MCF 10A (cell line): Measurements from ENCODE around the gene PTPRO. TPM values are rescaled to one million over a fixed set of nuclear protein-coding genes. Genes with fewer than 3 reads are reported as not detected.
A peak's percentile ranks its signal among the peaks of the same experiment; 100 is the strongest.

Experiments
- BruUV-seq: library from RNA; stranded (reverse); fragments of 400-500 nt; replicated peaks from 2 replicates; lab custom pipeline; 2021; lab: Mats Ljungman, UMichigan
- CTCF ChIA-PET: fragments of 300-600 bp; sonication (Branson Sonifier 250); formaldehyde crosslinking; extraction: SDS; loops from one replicate; lab custom pipeline; 2021; ENCODE audit warnings: antibody characterized with exemption, inconsistent platforms; lab: Yijun Ruan, JAX
- POLR2A ChIA-PET: fragments of 300-600, 350-650 bp; sonication (Branson Sonifier 250); formaldehyde crosslinking; extraction: SDS; loops from one replicate; lab custom pipeline; 2020; ENCODE audit warnings: antibody characterized with exemption, inconsistent platforms; lab: Yijun Ruan, JAX
- DNase-seq: peaks from one replicate; pipeline ENCODE4 v3.0.0-alpha.2; 2018; ENCODE audit not compliant: unreplicated experiment
- H3K27ac Mint-ChIP-seq: one replicate; pipeline ENCODE4 v1.8.0; 2022; ENCODE audit warnings: mild to moderate bottlenecking, low read depth, mixed read lengths; ENCODE audit not compliant: unreplicated experiment
- H3K27me3 Mint-ChIP-seq: one replicate; pipeline ENCODE4 v1.8.0; 2022; ENCODE audit warnings: mixed read lengths; ENCODE audit not compliant: insufficient read depth, unreplicated experiment
- H3K36me3 Mint-ChIP-seq: one replicate; pipeline ENCODE4 v1.8.0; 2022; ENCODE audit warnings: mild to moderate bottlenecking, moderate library complexity, mixed read lengths; ENCODE audit not compliant: insufficient read depth, unreplicated experiment
- H3K4me1 Mint-ChIP-seq: one replicate; pipeline ENCODE4 v1.8.0; 2022; ENCODE audit warnings: mixed read lengths; ENCODE audit not compliant: insufficient read depth, unreplicated experiment
- H3K4me3 Mint-ChIP-seq: one replicate; pipeline ENCODE4 v1.8.0; 2022; ENCODE audit warnings: mild to moderate bottlenecking, moderate library complexity, mixed read lengths; ENCODE audit not compliant: unreplicated experiment
- H3K9me3 Mint-ChIP-seq: one replicate; pipeline ENCODE4 v1.8.0; 2022; ENCODE audit warnings: mixed read lengths; ENCODE audit not compliant: unreplicated experiment
- CTCF ChIP-seq: fragments of 200-600 bp; IDR thresholded peaks from one replicate; pipeline ENCODE4 v1.8.0; 2022; ENCODE audit warnings: antibody characterized with exemption, mild to moderate bottlenecking; ENCODE audit not compliant: unreplicated experiment
- intact Hi-C: fragments of 100-400 bp; cut with micrococcal nuclease; formaldehyde crosslinking; loops from 2 replicates; pipeline ENCODE4 v1.14.1; 2022
- total RNA-seq: library from RNA; stranded (reverse); gene quantifications from 2 replicates; pipeline ENCODE4 v1.2.3, GENCODE V29; 2022

The PTPRO gene
- total RNA-seq, 1 experiment from 2014 or later: 2.2 TPM

GRCh38 chr12:15599266-15600037, 277.1 kb downstream of the PTPRO start:
- H3K27ac Mint-ChIP-seq: peak overlapping the region; percentile 11
- H3K27me3 Mint-ChIP-seq: no peaks in the 10 kb centered on the region
- POLR2A ChIA-PET: interaction anchor here (0.6 to 1.4 kb wide), 12 partner anchors 10 to 274 kb away, joined by 3 to 10 read pairs (median 4); partner anchors contain the start of gene EPS8
- no TSS peak for BruUV-seq
- intact Hi-C loops: loop anchor here (2.0 to 10.0 kb wide), 2 partner anchors 29 to 105 kb away; no protein-coding TSS in a partner anchor
- peaks cover 28% of the 10 kb centered on the region for H3K4me1 Mint-ChIP-seq
- H3K4me3 Mint-ChIP-seq: no peak overlapping the region
- CTCF ChIA-PET: interaction anchor here (0.5 to 1.3 kb wide), 4 partner anchors 10 to 256 kb away, joined by 3 to 9 read pairs (median 3); partner anchors contain the start of gene EPS8
- TF ChIP-seq CTCF: no peak
- H3K9me3 Mint-ChIP-seq: no peaks in the 10 kb centered on the region
- H3K36me3 Mint-ChIP-seq: no peaks in the 10 kb centered on the region
- peak; percentile 96 for DNase-seq

- peaks cover 28% of the 10 kb centered on the region for H3K4me1 Mint-ChIP-seq
Observed at GRCh38 chr12:15600223-15600935, 278.1 kb downstream of the PTPRO start.

GRCh38 chr12:15601210-15601800, 279.0 kb downstream of the PTPRO start:
- no peak overlapping the region for H3K4me3 Mint-ChIP-seq
- BruUV-seq: no TSS peak
- peaks cover 28% of the 10 kb centered on the region for H3K4me1 Mint-ChIP-seq
- POLR2A ChIA-PET: interaction anchor here (1.0 kb wide), 2 partner anchors 8 to 61 kb away, joined by 3 to 4 read pairs; no protein-coding TSS in a partner anchor
- no peaks in the 10 kb centered on the region for H3K36me3 Mint-ChIP-seq
- H3K27me3 Mint-ChIP-seq: no peaks in the 10 kb centered on the region
- intact Hi-C loops: loop anchor here (2.0 kb wide), 1 partner anchor 27 kb away; no protein-coding TSS in a partner anchor
- CTCF ChIA-PET: no interaction called here
- TF ChIP-seq CTCF: no peak
- peak overlapping the region; percentile 11 for H3K27ac Mint-ChIP-seq
- DNase-seq: peak; percentile 94
- no peaks in the 10 kb centered on the region for H3K9me3 Mint-ChIP-seq

More at GRCh38 chr12:15600223-15600935, 278.1 kb downstream of the PTPRO start:
- POLR2A ChIA-PET: interaction anchor here (1.0 to 1.2 kb wide), 2 partner anchors 62 to 126 kb away, joined by 3 to 4 read pairs; no protein-coding TSS in a partner anchor
- intact Hi-C loops: loop anchor here (2.0 kb wide), 1 partner anchor 28 kb away; no protein-coding TSS in a partner anchor
- Mint-ChIP-seq H3K4me3 (no peak overlapping the region), H3K36me3 (no peaks in the 10 kb centered on the region), H3K27ac (peak overlapping the region; percentile 11), H3K9me3 (no peaks in the 10 kb centered on the region), H3K27me3 (no peaks in the 10 kb centered on the region)
- no TSS peak for BruUV-seq
- DNase-seq: peak; percentile 5
- no peak for TF ChIP-seq CTCF
- CTCF ChIA-PET: no interaction called here
